ENCODE data around the gene HOGA1.

GRCh38 chr10:97563337-97563736 is 20.9 kb upstream of the HOGA1 start:
- TF ChIP-seq, protein P1, sequence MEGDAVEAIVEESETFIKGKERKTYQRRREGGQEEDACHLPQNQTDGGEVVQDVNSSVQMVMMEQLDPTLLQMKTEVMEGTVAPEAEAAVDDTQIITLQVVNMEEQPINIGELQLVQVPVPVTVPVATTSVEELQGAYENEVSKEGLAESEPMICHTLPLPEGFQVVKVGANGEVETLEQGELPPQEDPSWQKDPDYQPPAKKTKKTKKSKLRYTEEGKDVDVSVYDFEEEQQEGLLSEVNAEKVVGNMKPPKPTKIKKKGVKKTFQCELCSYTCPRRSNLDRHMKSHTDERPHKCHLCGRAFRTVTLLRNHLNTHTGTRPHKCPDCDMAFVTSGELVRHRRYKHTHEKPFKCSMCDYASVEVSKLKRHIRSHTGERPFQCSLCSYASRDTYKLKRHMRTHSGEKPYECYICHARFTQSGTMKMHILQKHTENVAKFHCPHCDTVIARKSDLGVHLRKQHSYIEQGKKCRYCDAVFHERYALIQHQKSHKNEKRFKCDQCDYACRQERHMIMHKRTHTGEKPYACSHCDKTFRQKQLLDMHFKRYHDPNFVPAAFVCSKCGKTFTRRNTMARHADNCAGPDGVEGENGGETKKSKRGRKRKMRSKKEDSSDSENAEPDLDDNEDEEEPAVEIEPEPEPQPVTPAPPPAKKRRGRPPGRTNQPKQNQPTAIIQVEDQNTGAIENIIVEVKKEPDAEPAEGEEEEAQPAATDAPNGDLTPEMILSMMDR (IDR thresholded peaks at IDR 0.05) = no peak
- TF ChIP-seq POLR2A (IDR thresholded peaks at IDR 0.05) (no peak), POLR2AphosphoS5 (IDR thresholded peaks at IDR 0.05; ENCODE audit: insufficient read depth in 1 of 2, low read depth in 1 of 2) (no peak)
